AG09309 (cell line): ENCODE data around the gene SULF2.

Source experiments
- DNase-seq: peaks from one replicate; pipeline ENCODE4 v3.0.0-alpha.2; 2010; ENCODE audit warnings: low read depth
- H3K4me3 ChIP-seq: 2 replicates; pipeline ENCODE4 v1.5.1; 2011; ENCODE audit warnings: mild to moderate bottlenecking, low read depth, low read length, moderate library complexity; ENCODE audit not compliant: control insufficient read depth
- TF ChIP-seq, protein P1 (sequence below): IDR thresholded peaks from 2 replicates; pipeline ENCODE4 v1.5.1; 2011; ENCODE audit warnings: mild to moderate bottlenecking, low read depth, low read length, inconsistent platforms; ENCODE audit not compliant: insufficient read depth, control insufficient read depth; ENCODE audit errors: missing control alignments

SULF2 gene

DNA sequence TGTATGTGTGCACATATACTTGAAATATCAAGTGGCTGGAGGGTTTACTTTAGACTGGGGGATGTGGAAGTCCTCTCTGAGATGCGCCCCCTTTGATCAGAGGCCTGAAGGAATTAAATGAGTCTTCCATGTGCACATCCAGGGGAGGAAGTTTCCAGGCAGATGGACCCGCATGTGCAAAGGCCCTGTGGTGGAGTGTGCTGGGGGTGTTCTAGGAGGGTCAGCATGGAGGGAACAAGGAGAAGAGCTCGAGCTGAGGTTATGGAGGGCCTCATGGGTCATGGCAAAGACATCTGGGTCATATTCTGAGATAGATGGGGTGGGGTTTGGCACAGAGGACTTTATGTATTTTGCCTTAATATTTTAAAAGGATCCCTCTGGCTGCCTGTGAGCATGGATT, 17.7 kb upstream of the SULF2 start:
- H3K4me3 ChIP-seq, result no peak overlapping the region
- TF ChIP-seq, protein P1, sequence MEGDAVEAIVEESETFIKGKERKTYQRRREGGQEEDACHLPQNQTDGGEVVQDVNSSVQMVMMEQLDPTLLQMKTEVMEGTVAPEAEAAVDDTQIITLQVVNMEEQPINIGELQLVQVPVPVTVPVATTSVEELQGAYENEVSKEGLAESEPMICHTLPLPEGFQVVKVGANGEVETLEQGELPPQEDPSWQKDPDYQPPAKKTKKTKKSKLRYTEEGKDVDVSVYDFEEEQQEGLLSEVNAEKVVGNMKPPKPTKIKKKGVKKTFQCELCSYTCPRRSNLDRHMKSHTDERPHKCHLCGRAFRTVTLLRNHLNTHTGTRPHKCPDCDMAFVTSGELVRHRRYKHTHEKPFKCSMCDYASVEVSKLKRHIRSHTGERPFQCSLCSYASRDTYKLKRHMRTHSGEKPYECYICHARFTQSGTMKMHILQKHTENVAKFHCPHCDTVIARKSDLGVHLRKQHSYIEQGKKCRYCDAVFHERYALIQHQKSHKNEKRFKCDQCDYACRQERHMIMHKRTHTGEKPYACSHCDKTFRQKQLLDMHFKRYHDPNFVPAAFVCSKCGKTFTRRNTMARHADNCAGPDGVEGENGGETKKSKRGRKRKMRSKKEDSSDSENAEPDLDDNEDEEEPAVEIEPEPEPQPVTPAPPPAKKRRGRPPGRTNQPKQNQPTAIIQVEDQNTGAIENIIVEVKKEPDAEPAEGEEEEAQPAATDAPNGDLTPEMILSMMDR, result no peak
- DNase-seq, result no peak

DNA sequence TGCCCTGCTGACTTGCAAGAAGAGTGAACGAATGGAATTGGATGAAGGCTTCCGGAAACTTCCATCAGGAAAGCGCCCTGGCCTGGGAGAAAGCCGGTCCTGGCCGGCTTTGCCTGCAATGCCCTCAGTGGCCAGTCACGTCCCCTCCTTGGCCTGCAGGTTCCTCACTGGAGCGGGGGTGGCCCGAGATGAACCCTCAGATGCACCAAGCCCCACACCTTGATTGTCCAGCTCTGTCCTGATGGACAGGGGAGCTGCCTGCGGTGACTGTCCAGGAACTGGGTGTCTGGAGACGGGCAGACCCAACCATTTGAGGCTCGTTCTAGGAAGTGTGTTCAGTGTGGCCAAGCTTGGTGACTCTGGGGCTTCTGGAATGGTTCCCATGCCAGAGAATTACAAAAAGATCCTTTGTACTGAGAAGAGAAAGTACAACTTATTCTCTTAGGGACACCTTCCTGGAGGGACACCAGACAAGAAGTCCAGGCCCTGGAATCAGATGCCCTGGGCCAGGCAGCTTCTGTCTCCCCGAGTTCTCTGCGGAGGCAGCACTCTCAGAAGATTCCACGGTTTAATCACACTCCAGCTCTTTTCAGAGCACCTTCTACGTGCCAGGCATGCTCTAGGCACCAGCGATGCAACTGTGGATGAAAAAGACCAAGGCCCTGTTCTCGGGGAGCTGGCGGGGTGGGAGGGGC, 17.1 kb upstream of the SULF2 start:
- DNase-seq, result no peak

DNA sequence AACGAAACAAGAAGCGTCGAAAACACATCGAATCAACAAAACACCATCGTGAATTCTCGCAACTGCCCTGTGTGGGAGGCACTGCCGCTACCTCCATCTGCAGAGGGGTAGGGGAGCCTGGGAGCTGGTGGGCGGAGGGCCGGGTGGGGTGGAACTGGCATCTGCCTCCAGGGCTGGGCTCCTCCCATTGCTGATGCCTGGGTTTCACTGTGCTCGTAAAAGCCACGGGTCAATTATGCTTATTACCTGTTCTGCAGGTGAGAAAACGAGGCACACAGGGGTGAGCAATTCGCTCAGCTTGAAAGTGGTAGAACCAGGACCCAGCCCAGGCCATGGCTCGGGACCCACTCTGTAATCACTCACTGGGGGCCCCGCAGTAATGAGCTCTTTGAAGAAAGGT, 16.5 kb upstream of the SULF2 start:
- TF ChIP-seq, protein P1, result no peak
- no peak overlapping the region for H3K4me3 ChIP-seq
- DNase-seq, result no peak

More for the DNA sequence above, 17.1 kb upstream of the SULF2 start:
- H3K4me3 ChIP-seq, result no peak overlapping the region
- TF ChIP-seq, protein P1, result no peak

DNA sequence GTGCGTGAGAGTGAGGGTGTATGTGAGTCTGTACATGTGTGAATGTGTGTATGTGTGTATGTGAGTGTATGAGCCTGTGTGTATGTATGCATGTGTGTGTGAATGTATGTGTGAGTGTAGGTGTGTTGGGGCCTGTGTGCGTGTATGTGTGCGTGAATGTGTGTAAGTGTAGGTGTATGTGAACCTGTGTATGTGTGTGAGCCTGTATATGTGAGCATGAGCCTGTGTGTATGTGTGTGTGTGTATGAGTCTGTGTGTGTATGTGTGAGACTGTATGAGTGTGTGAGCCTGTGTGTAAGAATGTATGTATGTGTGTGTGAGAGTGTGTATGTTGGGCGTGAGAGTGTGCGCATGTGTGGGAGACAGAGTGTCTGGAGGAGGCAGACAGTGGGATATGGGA, 15.8 kb upstream of the SULF2 start:
- no peak overlapping the region for H3K4me3 ChIP-seq
- DNase-seq, result no peak
- TF ChIP-seq, protein P1, result no peak

DNA sequence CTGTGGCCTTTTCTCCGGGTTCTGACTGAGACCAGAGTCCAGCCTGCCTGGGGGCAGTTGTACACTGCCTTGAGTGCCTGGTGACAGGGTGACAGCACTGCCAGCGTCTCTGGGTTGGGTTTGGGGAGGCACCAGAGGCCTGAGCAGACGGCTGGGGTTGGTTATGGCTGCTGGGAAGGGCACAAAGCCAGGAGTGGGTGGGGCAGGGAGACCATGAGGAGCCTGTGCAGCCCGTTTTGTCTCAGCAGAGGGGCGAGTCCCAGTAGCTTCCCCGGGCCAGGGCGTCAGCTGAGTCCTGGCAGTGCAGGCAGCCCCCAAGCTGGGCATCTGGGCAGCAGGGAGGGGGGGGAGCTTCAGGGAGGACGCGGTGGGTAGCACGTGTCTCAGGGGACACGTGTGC, 15.3 kb upstream of the SULF2 start:
- TF ChIP-seq, protein P1, result no peak
- no peak overlapping the region for H3K4me3 ChIP-seq
- DNase-seq, result no peak

DNA sequence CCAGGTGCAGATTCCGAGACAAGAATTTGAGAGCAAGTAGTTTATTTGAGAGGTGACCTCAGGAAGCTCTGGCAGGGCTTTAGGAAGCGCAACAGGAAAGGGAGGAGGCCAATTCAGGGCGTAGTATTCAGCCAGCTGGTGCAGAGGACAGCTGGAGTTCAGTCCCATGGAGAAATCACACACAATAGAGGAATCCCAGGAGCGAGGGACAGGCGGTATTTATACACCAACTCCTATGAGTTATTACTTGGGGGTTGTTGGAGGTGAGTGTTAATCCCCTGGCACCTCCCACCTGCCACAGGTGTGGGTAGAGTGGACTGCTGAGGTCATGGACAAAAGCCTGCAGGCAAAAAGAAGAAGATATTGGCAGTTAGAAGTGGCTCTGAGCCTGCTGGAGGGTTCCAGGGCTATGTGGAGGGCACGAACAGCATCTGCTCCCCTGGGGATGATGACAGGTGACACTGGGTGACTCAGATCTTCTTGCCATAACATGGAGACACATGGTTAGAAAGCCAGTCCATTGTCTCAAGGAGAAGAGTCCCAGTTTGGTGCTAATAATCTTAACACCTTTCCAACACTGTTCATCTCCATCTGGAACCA, 13.9 kb upstream of the SULF2 start:
- TF ChIP-seq, protein P1, result no peak
- DNase-seq, result no peak

More for the DNA sequence above, 13.9 kb upstream of the SULF2 start:
- no peak overlapping the region for H3K4me3 ChIP-seq
